Prostate gland (tissue), 2 donors: ENCODE results near the gene NFIX. TPM values are rescaled to one million over a fixed set of nuclear protein-coding genes. Genes with fewer than 3 reads are reported as not detected.

Source experiments
- DNase-seq: peaks from one replicate; pipeline ENCODE4 v3.0.0-alpha.2; 2019; ENCODE audit warnings: low spot score
- H3K27ac ChIP-seq, 2 donors: fragments of 200-600 bp; sonication (generic); 2 replicates each; pipeline ENCODE4 v1.5.1; 2017 to 2019
- H3K27me3 ChIP-seq: fragments of 200-600 bp; sonication (generic); replicated peaks from 2 replicates; pipeline ENCODE4 v1.5.1; 2019; ENCODE audit not compliant: insufficient read depth
- H3K36me3 ChIP-seq, 2 donors: fragments of 200-600 bp; sonication (generic); 1 replicate in 1 of 2; 2 replicates in 1 of 2; pipeline versions ENCODE4 v1.5.1 to v1.8.1; 2017 to 2019
- H3K4me1 ChIP-seq: fragments of 200-600 bp; sonication (generic); replicated peaks from 2 replicates; pipeline ENCODE4 v1.5.1; 2019
- H3K4me3 ChIP-seq, 2 donors: fragments of 200-600 bp; sonication (generic); 2 replicates each; pipeline ENCODE4 v1.5.1; 2017 to 2019
- H3K9me3 ChIP-seq: fragments of 200-600 bp; sonication (generic); 2 replicates; pipeline ENCODE4 v1.5.1; 2017
- POLR2A ChIP-seq: fragments of 450-650 bp; IDR thresholded peaks from one replicate; pipeline ENCODE4 v1.6.1; 2016; ENCODE audit warnings: antibody characterized with exemption, mild to moderate bottlenecking
- POLR2AphosphoS5 ChIP-seq: sonication (generic); formaldehyde crosslinking; IDR thresholded peaks from one replicate; pipeline ENCODE4 v1.6.1; 2017; ENCODE audit warnings: antibody characterized with exemption
- WGBS: methylation state at CpG from one replicate; pipeline ENCODE4 v1.1.5; 2018; 5-methylcytosine and 5-hydroxymethylcytosine counted together
- intact Hi-C: fragments of 100-400 bp; cut with DNase I; formaldehyde crosslinking; loops from one replicate; pipeline ENCODE4 v1.14.2; 2022
- total RNA-seq, 2 donors: library from RNA; depleted of rRNA; stranded (reverse); fragments of >200 nt; gene quantifications; one replicate each; pipeline ENCODE4 v1.1.0, GENCODE V29; 2016
- TF ChIP-seq, protein P1 (sequence below), 4 experiments: fragments of 200-600 bp in 2 of 4; fragments of 450-650 bp in 2 of 4; sonication (generic) in 2 of 4; IDR thresholded peaks; 1 replicate in 3 of 4; 2 replicates in 1 of 4; pipeline ENCODE4 v1.5.1; 2016 to 2019; ENCODE audit warnings: antibody characterized with exemption in 4 of 4, mild to moderate bottlenecking in 2 of 4, moderate library complexity in 2 of 4

The NFIX gene
- total RNA-seq, 2 donors from 2014 or later, result 185 to 286 TPM

- no peaks in the 10 kb centered on the region for H3K27me3 ChIP-seq
- H3K27ac ChIP-seq, result peak overlapping the region; percentile 96 to 97
- peak overlapping the region; percentile 15 to 41 for H3K4me3 ChIP-seq
- WGBS, result 14% methylated on average over 7 of the region's 7 CpGs
- H3K36me3 ChIP-seq, result no peaks in the 10 kb centered on the region
- intact Hi-C loops, result no loop called here
- peaks cover 40% of the 10 kb centered on the region for H3K4me1 ChIP-seq
- no peaks in the 10 kb centered on the region for H3K9me3 ChIP-seq
- no peak for TF ChIP-seq POLR2A
- TF ChIP-seq POLR2AphosphoS5, result no peak
- TF ChIP-seq, protein P1, sequence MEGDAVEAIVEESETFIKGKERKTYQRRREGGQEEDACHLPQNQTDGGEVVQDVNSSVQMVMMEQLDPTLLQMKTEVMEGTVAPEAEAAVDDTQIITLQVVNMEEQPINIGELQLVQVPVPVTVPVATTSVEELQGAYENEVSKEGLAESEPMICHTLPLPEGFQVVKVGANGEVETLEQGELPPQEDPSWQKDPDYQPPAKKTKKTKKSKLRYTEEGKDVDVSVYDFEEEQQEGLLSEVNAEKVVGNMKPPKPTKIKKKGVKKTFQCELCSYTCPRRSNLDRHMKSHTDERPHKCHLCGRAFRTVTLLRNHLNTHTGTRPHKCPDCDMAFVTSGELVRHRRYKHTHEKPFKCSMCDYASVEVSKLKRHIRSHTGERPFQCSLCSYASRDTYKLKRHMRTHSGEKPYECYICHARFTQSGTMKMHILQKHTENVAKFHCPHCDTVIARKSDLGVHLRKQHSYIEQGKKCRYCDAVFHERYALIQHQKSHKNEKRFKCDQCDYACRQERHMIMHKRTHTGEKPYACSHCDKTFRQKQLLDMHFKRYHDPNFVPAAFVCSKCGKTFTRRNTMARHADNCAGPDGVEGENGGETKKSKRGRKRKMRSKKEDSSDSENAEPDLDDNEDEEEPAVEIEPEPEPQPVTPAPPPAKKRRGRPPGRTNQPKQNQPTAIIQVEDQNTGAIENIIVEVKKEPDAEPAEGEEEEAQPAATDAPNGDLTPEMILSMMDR (IDR thresholded peaks at IDR 0.05), result no peak
- no peak for DNase-seq
Measured at GRCh38 chr19:13016245-13016627, 21.0 kb downstream of the NFIX start.

DNA sequence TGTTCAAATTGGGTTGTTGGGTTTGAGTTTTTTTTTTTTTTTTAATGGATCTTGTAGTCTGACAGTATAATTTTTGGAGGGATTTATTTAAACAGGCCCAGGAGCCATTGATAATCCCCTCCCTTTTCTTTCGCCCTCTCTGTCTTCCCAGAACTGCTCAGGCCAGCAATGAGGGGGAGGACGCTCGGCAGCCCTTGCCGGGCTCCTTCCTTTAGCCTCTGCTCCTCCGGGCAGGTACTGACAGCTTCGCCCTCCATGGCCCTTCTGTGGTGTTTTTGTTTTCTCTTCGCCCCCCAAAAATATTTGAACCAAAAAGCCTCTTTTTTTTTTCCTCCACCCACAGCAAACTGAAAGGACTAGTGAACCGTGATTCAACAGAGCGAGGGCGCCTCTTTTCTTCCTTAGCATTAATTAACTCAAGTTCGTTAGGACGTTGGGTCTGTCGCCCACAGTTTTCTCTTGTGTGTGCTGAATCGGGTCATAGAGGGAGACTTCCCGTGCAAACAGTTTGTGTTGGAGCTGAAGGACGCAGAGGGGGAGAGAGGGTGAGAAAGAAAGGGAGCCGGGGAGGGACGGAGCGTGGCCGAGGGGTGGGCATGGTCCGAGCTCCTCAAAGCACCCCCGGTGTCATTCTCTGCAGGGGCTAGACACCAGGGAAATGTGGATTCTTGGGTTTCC is 21.5 kb downstream of the NFIX start:
- Histone ChIP-seq H3K4me3 (peak overlapping the region; percentile 15 to 41), H3K27ac (peak overlapping the region; percentile 96 to 97), H3K36me3 (no peaks in the 10 kb centered on the region), H3K9me3 (no peaks in the 10 kb centered on the region), H3K27me3 (no peaks in the 10 kb centered on the region), H3K4me1 (peaks cover 40% of the 10 kb centered on the region)
- 9% methylated on average over 22 of the region's 22 CpGs for WGBS
- DNase-seq, result no peak
- intact Hi-C loops, result no loop called here
- TF ChIP-seq POLR2AphosphoS5 (no peak), POLR2A (no peak)
- TF ChIP-seq, protein P1 (IDR thresholded peaks at IDR 0.05), result no peak

- 15% methylated on average over 14 of the region's 14 CpGs for WGBS
- TF ChIP-seq POLR2A, result no peak
- TF ChIP-seq, protein P1 (IDR thresholded peaks at IDR 0.05), result no peak
- TF ChIP-seq POLR2AphosphoS5, result peak; percentile 18
- no peaks in the 10 kb centered on the region for H3K27me3 ChIP-seq
- H3K27ac ChIP-seq, result peak overlapping the region; percentile 96 to 97
- peaks cover 38% of the 10 kb centered on the region for H3K4me1 ChIP-seq
- intact Hi-C loops, result loop anchor here (2.0 kb wide), 1 partner anchor 21 kb away; no protein-coding TSS in a partner anchor
- no peaks in the 10 kb centered on the region for H3K9me3 ChIP-seq
- H3K36me3 ChIP-seq, result no peaks in the 10 kb centered on the region
- DNase-seq, result no peak
- H3K4me3 ChIP-seq, result peak overlapping the region; percentile 15 to 41
Measured at GRCh38 chr19:13017306-13018034, 22.2 kb downstream of the NFIX start.

GRCh38 chr19:13018035-13018914 is 23.0 kb downstream of the NFIX start:
- no peak for TF ChIP-seq POLR2AphosphoS5
- TF ChIP-seq, protein P1 (IDR thresholded peaks at IDR 0.05), result no peak
- TF ChIP-seq POLR2A, result no peak
- H3K27ac ChIP-seq, result peak overlapping the region; percentile 96 to 97
- H3K27me3 ChIP-seq, result no peaks in the 10 kb centered on the region
- H3K36me3 ChIP-seq, result no peaks in the 10 kb centered on the region
- H3K4me3 ChIP-seq, result peak overlapping the region in 1 of 2 donors; percentile 41
- H3K9me3 ChIP-seq, result no peaks in the 10 kb centered on the region
- peaks cover 38% of the 10 kb centered on the region for H3K4me1 ChIP-seq
- intact Hi-C loops, result loop anchor here (2.0 kb wide), 1 partner anchor 21 kb away; no protein-coding TSS in a partner anchor
- DNase-seq, result peak; percentile 83
- WGBS, result 9% methylated on average over 20 of the region's 21 CpGs
